ENCODE measurements around the gene RBFA.
"Not testable (repeated sequence)": the region's sequence is repeated elsewhere in the genome, so short reads cannot be mapped to it uniquely, and the experiment has no call there.

RBFA gene

DNA sequence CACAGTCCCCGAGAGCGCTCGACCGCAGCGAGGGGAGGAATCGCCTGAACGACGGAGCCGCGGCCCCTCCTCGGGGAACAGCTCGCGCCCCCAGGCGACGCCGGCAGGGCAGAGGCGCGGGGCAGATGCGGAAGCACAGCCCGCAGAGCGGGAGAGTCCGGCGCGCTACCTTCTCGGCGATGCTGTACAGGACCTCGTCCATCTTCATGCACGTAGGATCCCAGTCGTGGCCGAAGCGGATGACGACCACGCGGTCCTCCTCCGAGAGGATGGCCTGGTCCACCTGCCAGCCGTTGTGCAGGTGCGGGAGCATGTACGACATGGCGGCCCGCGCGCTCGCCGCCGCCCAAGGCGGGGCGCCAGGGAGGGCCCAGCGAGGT lies 46.2 kb upstream of the RBFA start:
- Histone ChIP-seq H3K79me2 (ENCODE audit: insufficient read depth, low read depth) (peaks cover 52% of the 10 kb centered on the region), H3K27me3 (ENCODE audit: insufficient read depth, low read depth) (no peaks in the 10 kb centered on the region), H4K20me1 (ENCODE audit: insufficient read depth) (peaks cover 26% of the 10 kb centered on the region), H3K4me3 (IDR thresholded peaks at IDR 0.05; ENCODE audit: insufficient read depth, low read depth, low read length) (peak overlapping the region; percentile 7), H3K36me3 (ENCODE audit: insufficient read depth) (no peaks in the 10 kb centered on the region), H3K9ac (peak overlapping the region; percentile 96), H3K4me2 (peak overlapping the region; percentile 86), H2AFZ (ENCODE audit: low read depth) (peak overlapping the region; percentile 88), H3K27ac (peak overlapping the region; percentile 88), H3K4me1 (ENCODE audit: low read depth, poor library complexity, severe bottlenecking) (peaks cover 30% of the 10 kb centered on the region)
- TF ChIP-seq, protein P1, sequence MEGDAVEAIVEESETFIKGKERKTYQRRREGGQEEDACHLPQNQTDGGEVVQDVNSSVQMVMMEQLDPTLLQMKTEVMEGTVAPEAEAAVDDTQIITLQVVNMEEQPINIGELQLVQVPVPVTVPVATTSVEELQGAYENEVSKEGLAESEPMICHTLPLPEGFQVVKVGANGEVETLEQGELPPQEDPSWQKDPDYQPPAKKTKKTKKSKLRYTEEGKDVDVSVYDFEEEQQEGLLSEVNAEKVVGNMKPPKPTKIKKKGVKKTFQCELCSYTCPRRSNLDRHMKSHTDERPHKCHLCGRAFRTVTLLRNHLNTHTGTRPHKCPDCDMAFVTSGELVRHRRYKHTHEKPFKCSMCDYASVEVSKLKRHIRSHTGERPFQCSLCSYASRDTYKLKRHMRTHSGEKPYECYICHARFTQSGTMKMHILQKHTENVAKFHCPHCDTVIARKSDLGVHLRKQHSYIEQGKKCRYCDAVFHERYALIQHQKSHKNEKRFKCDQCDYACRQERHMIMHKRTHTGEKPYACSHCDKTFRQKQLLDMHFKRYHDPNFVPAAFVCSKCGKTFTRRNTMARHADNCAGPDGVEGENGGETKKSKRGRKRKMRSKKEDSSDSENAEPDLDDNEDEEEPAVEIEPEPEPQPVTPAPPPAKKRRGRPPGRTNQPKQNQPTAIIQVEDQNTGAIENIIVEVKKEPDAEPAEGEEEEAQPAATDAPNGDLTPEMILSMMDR (conservative IDR thresholded peaks at IDR 0.05; ENCODE audit: low read depth, low read length), result 0 out of 2 replicates have a peak, but pooled peaks have one; percentile 29

DNA sequence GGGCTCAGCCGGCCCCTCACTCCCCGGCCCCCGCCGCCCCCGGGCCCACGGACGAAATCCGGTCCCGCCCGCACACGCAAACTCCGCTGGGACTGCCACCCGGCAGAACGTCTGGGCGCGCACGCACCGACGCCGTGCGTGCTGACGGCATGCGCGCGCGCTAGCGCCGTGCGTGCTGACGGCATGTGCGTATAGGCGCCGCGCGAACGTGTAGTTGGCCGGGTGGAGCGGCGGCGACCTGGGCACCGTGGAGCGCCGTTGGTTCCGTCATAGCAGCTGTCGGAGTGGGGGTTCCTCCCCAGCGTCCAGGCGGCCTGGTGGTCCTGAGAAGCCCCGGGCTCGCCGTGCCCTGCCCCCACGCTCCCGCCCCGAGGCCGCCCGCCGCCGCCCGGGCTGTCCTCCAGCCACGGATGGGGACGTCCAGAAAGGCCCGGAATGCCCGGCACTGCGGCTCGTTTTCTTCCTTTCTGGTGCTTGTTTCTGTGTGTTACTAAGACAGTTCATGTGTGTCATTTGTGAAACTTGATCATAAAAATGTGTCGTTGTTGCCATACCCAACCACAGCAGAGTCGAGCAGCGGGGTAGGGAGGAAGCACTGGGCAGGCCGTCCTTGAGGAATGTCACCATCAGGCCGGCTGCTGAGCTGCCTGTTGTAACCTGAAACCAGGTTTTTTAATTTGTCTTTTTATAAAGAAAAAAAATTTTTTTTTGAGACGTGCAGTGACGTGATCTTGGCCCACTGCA lies 45.6 kb upstream of the RBFA start, which contains the start of gene TXNL4A:
Gene TXNL4A, minus strand, starts transcription at position 113 of the 744 bp plus-strand sequence. CDS start 171 bp downstream, outside the sequence.
- Histone ChIP-seq H3K79me2 (ENCODE audit: insufficient read depth, low read depth) (peaks cover 47% of the 10 kb centered on the region), H3K27ac (peak within 1 kb of the TSS; percentile 88)

DNA sequence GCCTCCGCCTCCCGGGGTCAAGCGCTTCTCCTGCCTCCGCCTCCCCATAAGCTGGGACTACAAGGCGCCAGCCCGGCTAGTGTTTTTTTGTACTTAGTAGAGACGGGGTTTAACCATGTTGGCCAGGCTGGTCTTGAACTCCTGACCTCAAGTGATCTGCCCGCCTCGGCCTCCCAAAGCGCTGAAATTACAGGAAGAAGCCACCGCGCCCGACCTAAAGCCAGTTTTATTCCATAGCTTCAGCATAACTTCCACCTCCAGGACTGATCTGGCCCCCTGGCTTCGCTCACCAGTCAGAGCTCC lies 45.1 kb upstream of the RBFA start:
- TF ChIP-seq, protein P1 (conservative IDR thresholded peaks at IDR 0.05; ENCODE audit: low read depth, low read length), result no peak
- Histone ChIP-seq H4K20me1 (ENCODE audit: insufficient read depth) (peaks cover 16% of the 10 kb centered on the region), H3K27me3 (ENCODE audit: insufficient read depth, low read depth) (no peaks in the 10 kb centered on the region), H3K4me2 (peak overlapping the region; percentile 41; the same call in 1 of the 2 replicates), H3K36me3 (ENCODE audit: insufficient read depth) (no peaks in the 10 kb centered on the region), H2AFZ (ENCODE audit: low read depth) (peak overlapping the region; percentile 88), H3K4me1 (ENCODE audit: low read depth, poor library complexity, severe bottlenecking) (peaks cover 25% of the 10 kb centered on the region), H3K27ac (peak overlapping the region; percentile 88; the same call in 1 of the 2 replicates), H3K79me2 (ENCODE audit: insufficient read depth, low read depth) (peaks cover 42% of the 10 kb centered on the region), H3K9ac (peak overlapping the region; percentile 96), H3K4me3 (IDR thresholded peaks at IDR 0.05; ENCODE audit: insufficient read depth, low read depth, low read length) (peak overlapping the region; percentile 7)

More for the DNA sequence above, 45.6 kb upstream of the RBFA start, which contains the start of gene TXNL4A:
- peak within 1 kb of the TSS; percentile 96 for H3K9ac ChIP-seq
- H3K4me3 ChIP-seq (IDR thresholded peaks at IDR 0.05; ENCODE audit: insufficient read depth, low read depth, low read length), result peak within 1 kb of the TSS; percentile 7
- H2AFZ ChIP-seq (ENCODE audit: low read depth), result peak within 1 kb of the TSS; percentile 88
- peaks cover 25% of the 10 kb centered on the region for H3K4me1 ChIP-seq (ENCODE audit: low read depth, poor library complexity, severe bottlenecking)
- TF ChIP-seq, protein P1 (conservative IDR thresholded peaks at IDR 0.05; ENCODE audit: low read depth, low read length), result no peak
- peak within 1 kb of the TSS; percentile 86 for H3K4me2 ChIP-seq
- no peaks in the 10 kb centered on the region for H3K36me3 ChIP-seq (ENCODE audit: insufficient read depth)
- no peaks in the 10 kb centered on the region for H3K27me3 ChIP-seq (ENCODE audit: insufficient read depth, low read depth)
- H4K20me1 ChIP-seq (ENCODE audit: insufficient read depth), result peaks cover 20% of the 10 kb centered on the region

DNA sequence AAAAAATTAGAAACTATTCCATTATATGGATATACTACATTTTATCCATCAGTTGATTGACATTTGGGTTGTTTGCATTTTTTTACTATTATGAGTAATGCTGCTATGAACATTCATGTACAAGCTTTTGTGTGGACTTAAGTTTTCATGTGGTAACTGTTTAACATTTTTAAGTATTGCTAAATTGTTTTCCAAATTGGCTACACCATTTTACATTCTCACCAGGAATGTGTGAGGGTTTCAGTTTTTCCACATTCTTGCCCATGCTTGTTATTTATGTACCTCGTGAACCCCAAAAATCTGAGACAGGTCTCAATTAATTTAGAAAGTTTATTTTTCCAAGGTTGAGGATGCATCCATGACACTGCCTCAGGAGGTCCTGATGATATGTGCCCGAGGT lies 42.7 kb upstream of the RBFA start:
- H3K4me3 ChIP-seq (IDR thresholded peaks at IDR 0.05; ENCODE audit: insufficient read depth, low read depth, low read length), result no peak overlapping the region
- H3K27me3 ChIP-seq (ENCODE audit: insufficient read depth, low read depth), result no peaks in the 10 kb centered on the region
- H3K4me1 ChIP-seq (ENCODE audit: low read depth, poor library complexity, severe bottlenecking), result peaks cover 12% of the 10 kb centered on the region
- no peak overlapping the region for H3K9ac ChIP-seq
- H3K79me2 ChIP-seq (ENCODE audit: insufficient read depth, low read depth), result peaks cover 18% of the 10 kb centered on the region
- no peak overlapping the region for H3K4me2 ChIP-seq
- peaks cover 9% of the 10 kb centered on the region for H4K20me1 ChIP-seq (ENCODE audit: insufficient read depth)
- no peak overlapping the region for H2AFZ ChIP-seq (ENCODE audit: low read depth)
- TF ChIP-seq, protein P1 (conservative IDR thresholded peaks at IDR 0.05; ENCODE audit: low read depth, low read length), result no peak
- no peaks in the 10 kb centered on the region for H3K36me3 ChIP-seq (ENCODE audit: insufficient read depth)
- H3K27ac ChIP-seq, result no peak overlapping the region

DNA sequence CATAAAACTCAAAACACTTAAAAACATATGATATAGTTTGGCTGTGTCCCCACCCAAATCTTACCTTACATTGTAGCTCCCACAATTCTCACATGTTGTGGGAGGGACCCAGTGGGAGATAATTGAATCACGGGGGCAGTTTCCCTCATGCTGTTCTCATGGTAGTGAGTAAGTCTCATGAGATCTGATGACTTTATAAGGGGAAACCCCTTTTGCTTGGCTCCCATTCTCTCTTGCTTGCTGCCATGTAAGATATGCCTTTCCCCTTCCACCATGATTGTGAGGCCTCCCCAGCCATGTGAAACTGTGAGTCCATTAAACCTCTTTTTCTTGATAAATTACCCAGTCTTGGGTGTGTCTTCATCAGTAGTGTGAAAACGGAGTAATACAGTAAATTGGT lies 34.5 kb upstream of the RBFA start:
- not testable (repeated sequence) for H2AFZ ChIP-seq (ENCODE audit: low read depth); H3K27me3 ChIP-seq (ENCODE audit: insufficient read depth, low read depth); H3K4me1 ChIP-seq (ENCODE audit: low read depth, poor library complexity, severe bottlenecking); H3K79me2 ChIP-seq (ENCODE audit: insufficient read depth, low read depth); H3K9ac ChIP-seq; H3K27ac ChIP-seq; H3K36me3 ChIP-seq (ENCODE audit: insufficient read depth); H3K4me3 ChIP-seq (IDR thresholded peaks at IDR 0.05; ENCODE audit: insufficient read depth, low read depth, low read length); H3K4me2 ChIP-seq; H4K20me1 ChIP-seq (ENCODE audit: insufficient read depth)
